ENCODE results near the gene SNX25. TPM values are rescaled to one million over a fixed set of nuclear protein-coding genes. Genes with fewer than 3 reads are reported as not detected.

The SNX25 gene
- total RNA-seq, 1 donor from 2014 or later = 53.1 TPM

GRCh38 chr4:185387957-185388356, 178.6 kb downstream of the SNX25 start:
- no peak for ATAC-seq (ENCODE audit: low read depth)
- TF ChIP-seq, protein P1, sequence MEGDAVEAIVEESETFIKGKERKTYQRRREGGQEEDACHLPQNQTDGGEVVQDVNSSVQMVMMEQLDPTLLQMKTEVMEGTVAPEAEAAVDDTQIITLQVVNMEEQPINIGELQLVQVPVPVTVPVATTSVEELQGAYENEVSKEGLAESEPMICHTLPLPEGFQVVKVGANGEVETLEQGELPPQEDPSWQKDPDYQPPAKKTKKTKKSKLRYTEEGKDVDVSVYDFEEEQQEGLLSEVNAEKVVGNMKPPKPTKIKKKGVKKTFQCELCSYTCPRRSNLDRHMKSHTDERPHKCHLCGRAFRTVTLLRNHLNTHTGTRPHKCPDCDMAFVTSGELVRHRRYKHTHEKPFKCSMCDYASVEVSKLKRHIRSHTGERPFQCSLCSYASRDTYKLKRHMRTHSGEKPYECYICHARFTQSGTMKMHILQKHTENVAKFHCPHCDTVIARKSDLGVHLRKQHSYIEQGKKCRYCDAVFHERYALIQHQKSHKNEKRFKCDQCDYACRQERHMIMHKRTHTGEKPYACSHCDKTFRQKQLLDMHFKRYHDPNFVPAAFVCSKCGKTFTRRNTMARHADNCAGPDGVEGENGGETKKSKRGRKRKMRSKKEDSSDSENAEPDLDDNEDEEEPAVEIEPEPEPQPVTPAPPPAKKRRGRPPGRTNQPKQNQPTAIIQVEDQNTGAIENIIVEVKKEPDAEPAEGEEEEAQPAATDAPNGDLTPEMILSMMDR (IDR thresholded peaks at IDR 0.05) = no peak
- Mint-ChIP-seq H3K27ac (no peak overlapping the region), H3K9me3 (peaks cover 5% of the 10 kb centered on the region), H3K4me3 (no peak overlapping the region), H3K4me1 (peaks cover 18% of the 10 kb centered on the region), H3K27me3 (no peaks in the 10 kb centered on the region), H3K36me3 (ENCODE audit: low read depth) (no peaks in the 10 kb centered on the region)
- DNase-seq = no peak
- ChIA-PET CTCF (no interaction called here), POLR2A (no interaction called here)
- intact Hi-C loops (cut with micrococcal nuclease) = no loop called here

DNA sequence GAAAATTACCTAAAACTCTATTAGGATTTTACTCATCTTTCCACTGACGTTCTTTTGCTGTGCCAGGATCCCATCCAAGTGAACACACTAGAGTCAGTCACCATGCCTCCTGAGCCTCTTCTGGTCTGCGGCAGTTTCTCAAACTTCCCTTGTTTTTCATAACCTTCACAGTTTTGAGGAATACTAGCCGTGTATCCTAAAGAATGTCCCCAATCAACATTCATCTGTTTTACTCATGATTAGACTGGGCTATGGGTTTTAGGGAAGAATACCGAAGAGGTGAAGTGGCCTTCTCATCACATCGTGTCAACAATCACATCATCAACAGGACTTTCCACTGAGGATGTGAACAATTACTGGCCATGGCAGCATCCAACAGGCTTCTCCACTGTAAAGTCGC, 181.5 kb downstream of the SNX25 start:
- H3K27me3 Mint-ChIP-seq = no peaks in the 10 kb centered on the region
- peaks cover 2% of the 10 kb centered on the region for H3K36me3 Mint-ChIP-seq (ENCODE audit: low read depth)
- no peak overlapping the region for H3K4me3 Mint-ChIP-seq
- ATAC-seq (ENCODE audit: low read depth) (no peak), DNase-seq (no peak)
- intact Hi-C loops (cut with micrococcal nuclease) = loop anchor here (10.0 kb wide), 1 partner anchor 536 kb away; no protein-coding TSS in a partner anchor
- peaks cover 33% of the 10 kb centered on the region for H3K4me1 Mint-ChIP-seq
- TF ChIP-seq, protein P1 (IDR thresholded peaks at IDR 0.05) = no peak
- H3K27ac Mint-ChIP-seq = no peak overlapping the region
- ChIA-PET POLR2A (interaction anchor here (0.7 kb wide), 2 partner anchors 14 to 27 kb away, joined by 3 read pairs; no protein-coding TSS in a partner anchor), CTCF (no interaction called here)
- H3K9me3 Mint-ChIP-seq = no peaks in the 10 kb centered on the region

DNA sequence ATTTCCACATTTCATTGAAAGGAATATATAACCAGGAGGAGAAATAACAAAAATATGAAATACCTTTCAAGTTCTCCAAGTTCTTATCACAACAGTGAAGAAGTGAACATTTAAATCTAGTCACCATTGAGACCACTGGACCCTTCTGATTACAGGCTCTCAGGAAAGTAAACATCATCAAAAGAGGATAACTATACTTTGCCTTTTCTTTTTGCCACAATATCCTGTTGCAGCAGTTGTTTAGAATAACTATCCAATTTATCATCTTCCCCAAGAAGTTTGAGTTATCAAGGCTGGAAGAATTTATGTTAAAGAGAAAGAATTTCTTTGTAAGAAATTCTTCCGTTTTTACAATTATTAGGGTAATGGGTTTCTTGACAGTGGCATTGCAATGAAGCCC, 182.8 kb downstream of the SNX25 start:
- Mint-ChIP-seq H3K27ac (peak overlapping the region; percentile 1), H3K27me3 (no peaks in the 10 kb centered on the region), H3K4me3 (no peak overlapping the region), H3K9me3 (no peaks in the 10 kb centered on the region), H3K4me1 (peaks cover 38% of the 10 kb centered on the region), H3K36me3 (ENCODE audit: low read depth) (peaks cover 2% of the 10 kb centered on the region)
- ChIA-PET POLR2A (interaction anchor here (1.1 to 2.0 kb wide), 2 partner anchors 13 to 34 kb away, joined by 3 to 5 read pairs; partner anchors contain the start of gene UFSP2), CTCF (no interaction called here)
- no peak for ATAC-seq (ENCODE audit: low read depth)
- TF ChIP-seq, protein P1 (IDR thresholded peaks at IDR 0.05) = no peak
- intact Hi-C loops (cut with micrococcal nuclease) = loop anchor here (10.0 kb wide), 1 partner anchor 537 kb away; no protein-coding TSS in a partner anchor
- no peak for DNase-seq

DNA sequence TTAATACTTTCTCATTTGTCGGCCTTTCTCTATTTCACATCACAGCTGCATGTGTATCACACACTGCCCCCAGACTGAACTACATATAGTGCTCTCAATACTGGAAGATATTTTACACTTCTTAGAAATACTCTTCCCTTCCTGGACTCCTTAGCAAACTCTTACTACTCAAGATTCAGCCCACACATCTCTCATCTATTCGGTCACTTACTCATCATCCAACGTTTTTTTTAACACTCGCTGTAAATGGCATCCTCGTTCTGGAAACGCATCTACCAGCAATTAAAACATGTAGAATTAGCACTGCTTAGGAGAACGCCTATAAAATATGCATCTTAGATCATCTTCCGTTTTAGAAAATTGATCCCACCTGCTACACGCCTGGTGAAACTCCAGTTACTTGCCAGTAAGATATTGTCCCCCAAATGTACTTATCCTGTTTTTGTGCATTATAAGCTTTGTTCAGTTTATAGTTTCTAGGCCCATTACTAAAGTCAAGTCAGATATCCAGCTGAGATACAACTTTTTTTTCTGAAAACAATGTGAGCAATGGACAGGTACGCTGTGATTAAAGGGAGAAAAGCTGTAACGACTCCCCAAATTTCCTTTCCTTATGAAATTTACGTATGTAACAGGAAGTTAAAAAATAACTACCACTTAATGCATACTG, 185.3 kb downstream of the SNX25 start:
- Mint-ChIP-seq H3K27me3 (no peaks in the 10 kb centered on the region), H3K4me1 (peaks cover 63% of the 10 kb centered on the region), H3K27ac (peak overlapping the region; percentile 94), H3K36me3 (ENCODE audit: low read depth) (peaks cover 14% of the 10 kb centered on the region), H3K4me3 (peak overlapping the region; percentile 94), H3K9me3 (no peaks in the 10 kb centered on the region)
- intact Hi-C loops (cut with micrococcal nuclease) = loop anchor here (1.0 to 10.0 kb wide), 3 partner anchors 185 to 662 kb away; partner anchors contain the start of genes CENPU and SNX25
- ChIA-PET CTCF (interaction anchor here (1.0 to 1.1 kb wide), 3 partner anchors 8 to 204 kb away, joined by 3 to 4 read pairs (median 4); no protein-coding TSS in a partner anchor), POLR2A (interaction anchor here (0.9 to 4.7 kb wide), 10 partner anchors 9 to 193 kb away, joined by 3 to 46 read pairs (median 9); partner anchors contain the start of genes SNX25 and UFSP2)
- no peak for DNase-seq
- ATAC-seq (ENCODE audit: low read depth) = no peak
- TF ChIP-seq, protein P1 (IDR thresholded peaks at IDR 0.05) = no peak

Data from activated B cell treated with CpG ODN at 0.5 μM for 24 hours (primary cell).